Measurements from ENCODE around the gene WBP2. TPM values are rescaled to one million over a fixed set of nuclear protein-coding genes. Genes with fewer than 3 reads are reported as not detected.
A peak's percentile ranks its signal among the peaks of the same experiment; 100 is the strongest.
"Not testable (repeated sequence)": the region's sequence is repeated elsewhere in the genome, so short reads cannot be mapped to it uniquely, and the experiment has no call there.

The WBP2 gene
- total RNA-seq, 1 donor from 2014 or later, result 144 TPM

DNA sequence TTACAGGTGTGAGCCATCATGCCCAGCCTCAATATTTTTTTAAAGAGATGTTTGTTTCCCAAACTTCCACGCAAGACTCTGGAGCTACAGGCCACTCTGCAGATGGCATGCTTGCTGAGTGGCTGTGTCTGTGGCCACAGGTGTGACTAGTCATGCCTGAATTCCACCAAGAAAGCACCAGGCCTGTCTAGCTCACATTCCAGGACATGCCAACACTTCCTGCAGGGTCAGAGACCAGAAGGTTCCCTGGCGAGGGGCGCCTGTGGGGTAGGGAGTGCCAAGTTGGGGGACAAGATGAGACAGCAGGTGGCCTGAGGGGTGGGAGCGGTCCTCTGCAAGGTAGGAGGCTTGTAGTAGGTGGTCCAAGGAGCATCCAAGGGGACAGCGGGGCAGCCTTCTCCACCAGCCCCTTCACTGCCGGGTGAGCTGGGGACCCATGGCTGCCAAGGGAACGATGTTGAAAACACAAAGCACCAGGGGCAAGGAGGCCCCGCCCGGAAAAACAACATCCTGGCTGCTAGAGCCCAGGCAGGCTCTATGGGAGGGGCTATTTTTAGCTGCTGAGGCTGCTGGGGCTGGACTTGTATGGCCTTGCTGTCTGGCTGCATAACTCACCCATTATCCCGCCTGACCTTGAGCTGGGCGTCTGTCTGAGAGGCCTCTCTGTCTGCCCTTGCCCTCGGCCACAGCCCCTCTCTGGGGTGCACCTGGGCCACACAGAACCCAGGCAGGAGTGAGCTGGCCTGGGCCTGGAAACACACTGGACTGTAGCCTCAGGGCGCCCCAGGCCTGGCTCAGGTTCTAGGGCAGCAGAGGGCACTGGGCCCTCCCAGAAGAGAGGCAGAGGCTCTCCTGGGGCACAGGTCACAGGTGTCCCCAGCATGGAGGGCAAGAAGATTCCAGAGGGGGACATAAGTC, 17.6 kb upstream of the WBP2 start:
- TF ChIP-seq, protein P1, sequence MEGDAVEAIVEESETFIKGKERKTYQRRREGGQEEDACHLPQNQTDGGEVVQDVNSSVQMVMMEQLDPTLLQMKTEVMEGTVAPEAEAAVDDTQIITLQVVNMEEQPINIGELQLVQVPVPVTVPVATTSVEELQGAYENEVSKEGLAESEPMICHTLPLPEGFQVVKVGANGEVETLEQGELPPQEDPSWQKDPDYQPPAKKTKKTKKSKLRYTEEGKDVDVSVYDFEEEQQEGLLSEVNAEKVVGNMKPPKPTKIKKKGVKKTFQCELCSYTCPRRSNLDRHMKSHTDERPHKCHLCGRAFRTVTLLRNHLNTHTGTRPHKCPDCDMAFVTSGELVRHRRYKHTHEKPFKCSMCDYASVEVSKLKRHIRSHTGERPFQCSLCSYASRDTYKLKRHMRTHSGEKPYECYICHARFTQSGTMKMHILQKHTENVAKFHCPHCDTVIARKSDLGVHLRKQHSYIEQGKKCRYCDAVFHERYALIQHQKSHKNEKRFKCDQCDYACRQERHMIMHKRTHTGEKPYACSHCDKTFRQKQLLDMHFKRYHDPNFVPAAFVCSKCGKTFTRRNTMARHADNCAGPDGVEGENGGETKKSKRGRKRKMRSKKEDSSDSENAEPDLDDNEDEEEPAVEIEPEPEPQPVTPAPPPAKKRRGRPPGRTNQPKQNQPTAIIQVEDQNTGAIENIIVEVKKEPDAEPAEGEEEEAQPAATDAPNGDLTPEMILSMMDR (IDR thresholded peaks at IDR 0.05; ENCODE audit: borderline replicate concordance), result no peak
- peak; percentile 80 for DNase-seq
- Histone ChIP-seq H3K4me3 (peak overlapping the region; percentile 34), H3K27me3 (ENCODE audit: low read depth) (no peaks in the 10 kb centered on the region), H3K27ac (replicated peaks) (peak overlapping the region; percentile 96), H3K36me3 (peaks cover 28% of the 10 kb centered on the region), H3K9me3 (replicated peaks) (no peaks in the 10 kb centered on the region), H3K4me1 (peaks cover 94% of the 10 kb centered on the region)
- intact Hi-C loops (cut with micrococcal nuclease), result no loop called here

DNA sequence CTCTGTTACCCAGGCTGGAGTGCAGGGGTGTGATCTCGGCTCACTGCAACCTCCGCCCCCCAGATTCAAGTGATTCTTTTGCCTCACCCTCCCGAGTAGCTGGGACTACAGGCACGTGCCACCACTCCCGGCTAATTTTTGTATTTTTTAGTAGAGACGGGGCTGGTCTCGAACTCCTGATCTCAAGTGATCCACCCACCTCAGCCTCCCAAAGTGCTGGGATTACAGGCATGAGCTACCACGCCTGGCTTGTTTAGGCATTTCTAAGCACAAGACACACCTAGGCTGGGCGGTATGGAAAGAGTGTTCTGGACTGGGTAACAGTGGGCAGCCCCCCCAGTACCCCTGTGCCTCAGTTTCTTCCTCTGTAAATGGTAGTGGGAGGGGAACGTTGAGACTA, 15.1 kb upstream of the WBP2 start:
- DNase-seq; H3K9me3 ChIP-seq (replicated peaks); H3K27me3 ChIP-seq (ENCODE audit: low read depth); intact Hi-C loops (cut with micrococcal nuclease): not testable (repeated sequence)
- Histone ChIP-seq H3K4me3 (peak overlapping the region; percentile 48), H3K4me1 (peaks cover 74% of the 10 kb centered on the region), H3K27ac (replicated peaks) (peak overlapping the region; percentile 90), H3K36me3 (peaks cover 17% of the 10 kb centered on the region)

DNA sequence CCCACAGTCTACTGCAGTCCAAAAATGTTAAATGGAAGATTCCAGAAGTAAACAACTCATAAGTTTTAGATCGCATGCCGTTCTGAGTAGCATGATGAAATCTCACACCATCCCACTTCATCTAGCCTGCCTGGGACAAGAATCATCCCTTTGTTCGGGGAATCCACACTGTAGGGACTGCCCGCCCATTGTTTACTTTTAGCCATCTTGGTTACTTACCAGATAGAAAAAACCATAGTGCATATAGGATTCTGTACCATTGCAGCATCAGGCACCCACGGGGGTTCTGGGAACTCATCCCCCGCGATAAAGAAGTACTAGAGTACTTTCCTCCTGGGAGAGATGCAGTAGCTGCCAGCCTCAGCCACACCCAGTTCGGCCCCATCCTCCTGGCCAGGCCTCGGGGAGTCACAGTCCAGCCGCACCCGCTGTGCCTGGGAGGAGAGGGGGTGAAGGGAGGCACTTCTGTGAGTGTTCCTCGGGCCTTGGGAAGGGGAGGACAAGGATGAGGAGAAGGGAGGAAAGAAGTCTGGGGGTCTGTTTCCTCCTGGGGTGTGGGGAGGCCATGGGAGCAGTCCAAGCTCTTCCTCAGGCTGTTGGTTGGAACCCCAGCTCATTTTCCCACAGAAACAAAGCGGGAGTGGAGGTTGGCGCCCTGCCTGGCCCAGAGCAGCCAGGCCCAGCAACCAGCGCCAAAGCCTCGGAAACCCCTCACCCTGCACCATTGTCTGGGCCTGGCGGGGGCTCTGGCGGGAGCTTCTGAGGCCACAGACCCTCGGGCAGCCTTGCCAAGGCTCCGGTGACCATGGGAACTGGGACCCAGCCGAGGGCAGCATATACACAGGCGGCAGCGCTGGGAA, 14.4 kb upstream of the WBP2 start:
- peak overlapping the region; percentile 90 for H3K27ac ChIP-seq (replicated peaks)
- peak overlapping the region; percentile 48 for H3K4me3 ChIP-seq
- H3K4me1 ChIP-seq, result peaks cover 74% of the 10 kb centered on the region
- TF ChIP-seq, protein P1 (IDR thresholded peaks at IDR 0.05; ENCODE audit: borderline replicate concordance), result no peak
- H3K36me3 ChIP-seq, result peaks cover 10% of the 10 kb centered on the region
- H3K9me3 ChIP-seq (replicated peaks), result no peaks in the 10 kb centered on the region
- H3K27me3 ChIP-seq (ENCODE audit: low read depth), result no peaks in the 10 kb centered on the region
- peak; percentile 74 for DNase-seq
- intact Hi-C loops (cut with micrococcal nuclease), result no loop called here

DNA sequence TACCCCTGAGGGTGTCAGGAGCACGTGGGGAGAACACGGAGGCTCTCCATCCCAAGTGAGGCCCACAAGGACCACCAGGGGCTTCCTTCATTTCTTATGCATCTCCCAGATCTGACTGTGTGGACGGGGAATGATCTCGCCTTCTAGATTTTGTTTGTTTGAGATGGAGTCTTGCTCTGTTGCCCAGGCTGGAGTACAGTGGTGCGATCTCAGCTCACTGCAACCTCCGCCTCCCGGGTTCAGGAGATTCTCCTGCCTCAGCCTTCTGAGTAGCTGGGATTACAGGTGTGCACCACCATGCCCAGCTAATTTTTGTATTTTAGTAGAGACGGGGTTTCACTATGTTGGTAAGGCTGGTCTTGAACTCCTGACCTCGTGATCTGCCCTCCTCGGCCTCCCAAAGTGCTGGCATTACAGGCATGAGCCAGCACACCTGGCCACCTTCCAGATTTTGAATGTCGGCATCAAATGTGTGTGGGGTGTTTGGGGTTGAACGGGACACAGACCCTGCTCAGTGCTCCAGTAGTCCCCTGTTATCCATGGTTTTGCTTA, 13.7 kb upstream of the WBP2 start:
- H3K27me3 ChIP-seq (ENCODE audit: low read depth); H3K9me3 ChIP-seq (replicated peaks); H3K36me3 ChIP-seq; DNase-seq; intact Hi-C loops (cut with micrococcal nuclease): not testable (repeated sequence)
- Histone ChIP-seq H3K4me1 (peaks cover 74% of the 10 kb centered on the region), H3K27ac (replicated peaks) (peak overlapping the region; percentile 90), H3K4me3 (peak overlapping the region; percentile 48)

DNA sequence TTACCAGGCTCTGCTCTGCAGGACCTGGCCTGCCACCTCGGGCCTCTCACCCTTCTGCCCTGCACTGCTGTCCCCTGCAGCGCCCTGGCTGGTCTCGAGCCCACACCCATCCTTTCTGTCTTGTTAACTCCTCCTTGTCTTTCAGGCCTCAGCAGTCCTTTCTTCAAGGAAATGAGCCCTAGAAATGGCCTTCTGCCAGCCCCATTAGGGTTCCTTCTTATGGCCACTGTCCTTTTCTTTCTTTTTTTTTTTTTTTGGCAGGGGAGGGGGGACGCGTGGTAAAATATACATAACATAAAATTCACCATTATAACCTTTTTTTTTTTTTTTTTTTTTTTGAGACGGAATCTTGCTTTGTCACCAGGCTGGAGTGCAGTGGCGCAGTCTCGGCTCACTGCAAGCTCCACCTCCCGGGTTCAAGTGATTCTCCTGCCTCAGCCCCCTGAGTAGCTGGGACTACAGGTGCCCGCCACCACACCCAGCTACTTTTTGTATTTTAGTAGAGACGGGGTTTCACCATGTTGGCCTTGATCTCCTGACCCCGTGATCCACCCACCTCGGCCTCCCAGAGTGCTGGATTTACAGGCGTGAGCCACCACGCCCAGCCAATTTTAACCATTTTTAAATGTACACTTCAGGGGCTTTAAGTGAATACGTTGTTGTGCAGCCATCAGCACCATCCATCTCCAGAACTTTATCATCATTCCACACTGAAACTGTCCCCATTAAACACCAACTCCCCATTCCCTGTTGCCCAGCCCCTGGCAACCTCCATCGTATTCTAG, 10.5 kb upstream of the WBP2 start:
- H3K4me1 ChIP-seq, result peaks cover 53% of the 10 kb centered on the region
- H3K4me3 ChIP-seq; DNase-seq; H3K36me3 ChIP-seq; H3K27me3 ChIP-seq (ENCODE audit: low read depth); intact Hi-C loops (cut with micrococcal nuclease); H3K9me3 ChIP-seq (replicated peaks): not testable (repeated sequence)
- peak overlapping the region; percentile 82 for H3K27ac ChIP-seq (replicated peaks)

DNA sequence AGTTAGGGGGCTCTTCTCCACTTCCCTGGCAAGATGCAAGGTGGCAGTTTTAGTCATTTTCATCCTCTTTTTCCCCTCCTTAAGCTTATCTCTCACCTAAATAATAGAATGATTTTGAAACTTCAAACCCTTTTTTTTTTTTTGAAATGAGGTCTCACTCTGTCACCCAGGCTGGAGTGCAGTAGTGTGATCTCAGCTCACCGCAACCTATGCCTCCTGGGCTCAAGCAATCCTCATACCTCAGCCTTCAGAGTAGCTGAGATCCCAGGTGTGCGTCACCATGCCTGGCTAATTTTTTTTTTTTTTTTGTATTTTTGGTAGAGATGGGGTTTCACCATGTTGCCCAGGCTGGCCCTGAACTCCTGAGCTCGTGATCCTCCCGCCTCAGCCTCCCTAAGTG, 9.8 kb upstream of the WBP2 start:
- H3K27ac ChIP-seq (replicated peaks), result peak overlapping the region; percentile 82
- H3K36me3 ChIP-seq; H3K27me3 ChIP-seq (ENCODE audit: low read depth); intact Hi-C loops (cut with micrococcal nuclease); H3K4me3 ChIP-seq; H3K9me3 ChIP-seq (replicated peaks); DNase-seq: not testable (repeated sequence)
- H3K4me1 ChIP-seq, result peaks cover 46% of the 10 kb centered on the region

DNA sequence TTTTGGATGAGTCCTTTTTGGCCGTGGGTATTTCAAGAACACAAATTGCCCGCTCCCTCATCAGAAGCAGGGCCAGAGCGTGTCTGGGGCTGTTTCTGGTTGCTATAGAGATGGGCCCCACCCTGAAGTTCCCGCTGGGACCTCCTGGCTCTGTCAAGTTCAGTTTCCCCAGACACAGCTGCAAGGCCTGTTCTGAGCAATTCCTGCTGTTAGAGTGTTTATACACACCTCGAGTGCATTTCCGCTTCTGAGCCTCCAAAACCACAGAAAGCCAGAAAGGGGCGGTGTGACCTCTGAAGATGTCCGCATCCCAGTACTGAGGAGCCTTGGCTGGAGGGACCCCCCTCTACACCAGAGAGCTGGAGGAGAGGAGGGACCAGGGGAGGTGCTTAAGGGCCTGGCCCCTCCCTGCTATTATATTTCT, 9.3 kb upstream of the WBP2 start:
- H3K9me3 ChIP-seq (replicated peaks), result no peaks in the 10 kb centered on the region
- H3K27me3 ChIP-seq (ENCODE audit: low read depth), result no peaks in the 10 kb centered on the region
- peak; percentile 78 for DNase-seq
- no peak overlapping the region for H3K4me3 ChIP-seq
- H3K4me1 ChIP-seq, result peaks cover 44% of the 10 kb centered on the region
- H3K36me3 ChIP-seq, result no peaks in the 10 kb centered on the region
- H3K27ac ChIP-seq (replicated peaks), result peak overlapping the region; percentile 82
- TF ChIP-seq, protein P1 (IDR thresholded peaks at IDR 0.05; ENCODE audit: borderline replicate concordance), result no peak
- intact Hi-C loops (cut with micrococcal nuclease), result no loop called here

Data from left ventricle myocardium inferior (tissue), 1 donor.